HUES48 (cell line): ENCODE data around the gene MRPS15.

Experiments
- H3K27ac ChIP-seq: one replicate; pipeline ENCODE4 v1.7.0; 2013; ENCODE audit warnings: low read depth, low read length, inconsistent platforms
- H3K27me3 ChIP-seq: 2 replicates; pipeline ENCODE4 v1.6.1; 2013; ENCODE audit warnings: mild to moderate bottlenecking, low read length; ENCODE audit not compliant: control insufficient read depth, insufficient read depth
- H3K36me3 ChIP-seq: 2 replicates; pipeline ENCODE4 v1.6.1; 2013; ENCODE audit warnings: low read length; ENCODE audit not compliant: control insufficient read depth, insufficient read depth
- H3K4me1 ChIP-seq: 2 replicates; pipeline ENCODE4 v1.6.1; 2013; ENCODE audit warnings: mild to moderate bottlenecking, low read length; ENCODE audit not compliant: control insufficient read depth, insufficient read depth
- H3K4me3 ChIP-seq: 2 replicates; pipeline ENCODE4 v1.5.1; 2013; ENCODE audit warnings: mild to moderate bottlenecking, low read depth, low read length
- H3K9ac ChIP-seq: 2 replicates; pipeline ENCODE4 v1.6.1; 2013; ENCODE audit warnings: mild to moderate bottlenecking, low read depth, low read length, moderate library complexity
- H3K9me3 ChIP-seq: 2 replicates; pipeline ENCODE4 v1.6.1; 2013; ENCODE audit warnings: low read length; ENCODE audit not compliant: control insufficient read depth, insufficient read depth

MRPS15 gene

GRCh38 chr1:36442337-36442736 is 21.8 kb downstream of the MRPS15 start:
- Histone ChIP-seq H3K4me3 (no peak overlapping the region), H3K27me3 (no peaks in the 10 kb centered on the region), H3K4me1 (peaks cover 9% of the 10 kb centered on the region), H3K9me3 (no peaks in the 10 kb centered on the region), H3K9ac (no peak overlapping the region), H3K36me3 (no peaks in the 10 kb centered on the region), H3K27ac (no peak overlapping the region)

- no peaks in the 10 kb centered on the region for H3K27me3 ChIP-seq
- peaks cover 6% of the 10 kb centered on the region for H3K4me1 ChIP-seq
- no peak overlapping the region for H3K4me3 ChIP-seq
- H3K9me3 ChIP-seq, result no peaks in the 10 kb centered on the region
- no peak overlapping the region for H3K9ac ChIP-seq
- H3K27ac ChIP-seq, result no peak overlapping the region
- no peaks in the 10 kb centered on the region for H3K36me3 ChIP-seq
These were observed 23.5 kb downstream of the MRPS15 start for GRCh38 chr1:36440646-36441045.

GRCh38 chr1:36440044-36440443 is 24.1 kb downstream of the MRPS15 start:
- no peak overlapping the region for H3K27ac ChIP-seq
- H3K9me3 ChIP-seq, result no peaks in the 10 kb centered on the region
- H3K36me3 ChIP-seq, result no peaks in the 10 kb centered on the region
- no peak overlapping the region for H3K9ac ChIP-seq
- H3K4me3 ChIP-seq, result no peak overlapping the region
- H3K4me1 ChIP-seq, result peaks cover 6% of the 10 kb centered on the region
- no peaks in the 10 kb centered on the region for H3K27me3 ChIP-seq

GRCh38 chr1:36438715-36439114 is 25.5 kb downstream of the MRPS15 start:
- Histone ChIP-seq H3K9ac (no peak overlapping the region), H3K36me3 (no peaks in the 10 kb centered on the region), H3K9me3 (no peaks in the 10 kb centered on the region), H3K27ac (no peak overlapping the region), H3K27me3 (no peaks in the 10 kb centered on the region), H3K4me3 (no peak overlapping the region), H3K4me1 (peaks cover 3% of the 10 kb centered on the region; the same call in 1 of the 2 replicates)

- Histone ChIP-seq H3K36me3 (no peaks in the 10 kb centered on the region), H3K4me1 (peaks cover 3% of the 10 kb centered on the region; the same call in 1 of the 2 replicates), H3K9ac (no peak overlapping the region), H3K9me3 (no peaks in the 10 kb centered on the region), H3K4me3 (no peak overlapping the region), H3K27me3 (no peaks in the 10 kb centered on the region), H3K27ac (no peak overlapping the region)
These were observed 27.4 kb downstream of the MRPS15 start for GRCh38 chr1:36436821-36437220.

- H3K4me1 ChIP-seq, result no peaks in the 10 kb centered on the region
- no peak overlapping the region for H3K27ac ChIP-seq
- no peak overlapping the region for H3K4me3 ChIP-seq
These were observed 31.1 kb downstream of the MRPS15 start for GRCh38 chr1:36433102-36433501.

GRCh38 chr1:36432616-36433015 is 31.6 kb downstream of the MRPS15 start:
- H3K27me3 ChIP-seq, result no peaks in the 10 kb centered on the region
- no peak overlapping the region for H3K27ac ChIP-seq
- H3K9ac ChIP-seq, result no peak overlapping the region
- no peaks in the 10 kb centered on the region for H3K9me3 ChIP-seq
- no peaks in the 10 kb centered on the region for H3K4me1 ChIP-seq
- no peaks in the 10 kb centered on the region for H3K36me3 ChIP-seq
- H3K4me3 ChIP-seq, result no peak overlapping the region

More at GRCh38 chr1:36433102-36433501, 31.1 kb downstream of the MRPS15 start:
- Histone ChIP-seq H3K9me3 (no peaks in the 10 kb centered on the region), H3K36me3 (no peaks in the 10 kb centered on the region), H3K27me3 (no peaks in the 10 kb centered on the region), H3K9ac (no peak overlapping the region)

- Histone ChIP-seq H3K9ac (no peak overlapping the region), H3K4me3 (no peak overlapping the region), H3K36me3 (no peaks in the 10 kb centered on the region), H3K9me3 (no peaks in the 10 kb centered on the region), H3K27ac (no peak overlapping the region), H3K27me3 (no peaks in the 10 kb centered on the region), H3K4me1 (no peaks in the 10 kb centered on the region)
These were observed 38.4 kb downstream of the MRPS15 start for GRCh38 chr1:36425791-36426190.

GRCh38 chr1:36421649-36422048 is 42.5 kb downstream of the MRPS15 start:
- H3K27ac ChIP-seq, result no peak overlapping the region
- H3K9me3 ChIP-seq, result no peaks in the 10 kb centered on the region
- no peaks in the 10 kb centered on the region for H3K4me1 ChIP-seq
- H3K36me3 ChIP-seq, result no peaks in the 10 kb centered on the region
- no peaks in the 10 kb centered on the region for H3K27me3 ChIP-seq
- no peak overlapping the region for H3K4me3 ChIP-seq
- no peak overlapping the region for H3K9ac ChIP-seq

- Histone ChIP-seq H3K36me3 (no peaks in the 10 kb centered on the region), H3K4me1 (no peaks in the 10 kb centered on the region), H3K4me3 (no peak overlapping the region), H3K9me3 (no peaks in the 10 kb centered on the region), H3K27me3 (no peaks in the 10 kb centered on the region), H3K9ac (no peak overlapping the region), H3K27ac (no peak overlapping the region)
These were observed 43.3 kb downstream of the MRPS15 start for GRCh38 chr1:36420836-36421317.

- Histone ChIP-seq H3K9me3 (no peaks in the 10 kb centered on the region), H3K9ac (no peak overlapping the region), H3K36me3 (no peaks in the 10 kb centered on the region), H3K4me1 (no peaks in the 10 kb centered on the region), H3K27ac (no peak overlapping the region), H3K27me3 (no peaks in the 10 kb centered on the region), H3K4me3 (no peak overlapping the region)
These were observed 43.8 kb downstream of the MRPS15 start for GRCh38 chr1:36420409-36420808.

- no peaks in the 10 kb centered on the region for H3K9me3 ChIP-seq
- H3K4me1 ChIP-seq, result no peaks in the 10 kb centered on the region
- no peaks in the 10 kb centered on the region for H3K36me3 ChIP-seq
- H3K9ac ChIP-seq, result no peak overlapping the region
- H3K4me3 ChIP-seq, result no peak overlapping the region
- no peaks in the 10 kb centered on the region for H3K27me3 ChIP-seq
- no peak overlapping the region for H3K27ac ChIP-seq
These were observed 44.6 kb downstream of the MRPS15 start for GRCh38 chr1:36419569-36419968.
